GM12878 (cell line): ENCODE measurements around the gene EPHA1. TPM values are rescaled to one million over a fixed set of nuclear protein-coding genes. Genes with fewer than 3 reads are reported as not detected.

Experiments
- ATAC-seq: fragments of 200-7000 bp; cut with Tn5 transposase; 3 replicates; pipeline ENCODE4 v1.9.1; 2020; ENCODE audit warnings: mild to moderate bottlenecking, moderate library complexity
- BruUV-seq: library from RNA; stranded (reverse); fragments of 400-500 nt; replicated peaks from 2 replicates; lab custom pipeline; 2021; lab: Mats Ljungman, UMichigan
- CTCF ChIA-PET: fragments of 300-600 bp; sonication (Branson Sonifier 250); formaldehyde crosslinking; extraction: SDS; loops from one replicate; lab custom pipeline; 2021; ENCODE audit warnings: inconsistent platforms; lab: Yijun Ruan, JAX
- POLR2A ChIA-PET: fragments of 350-600 bp; formaldehyde crosslinking; extraction: SDS; loops from one replicate; lab custom pipeline; 2021; ENCODE audit warnings: inconsistent platforms; lab: Charles Lee
- RAD21 ChIA-PET: fragments of 300-600 bp; sonication (Branson Sonifier 250); formaldehyde crosslinking; loops from one replicate; lab custom pipeline; 2023; ENCODE audit warnings: antibody characterized with exemption; ENCODE audit not compliant: unreplicated experiment; lab: Charles Lee
- SMC1A ChIA-PET: fragments of 300-600 bp; sonication (Branson Sonifier 250); formaldehyde crosslinking; loops from one replicate; lab custom pipeline; 2023; ENCODE audit not compliant: unreplicated experiment, uncharacterized antibody; lab: Charles Lee
- DNase-seq: peaks from one replicate; pipeline ENCODE4 v3.0.0-alpha.2; 2011; ENCODE audit warnings: low read depth, low spot score
- FAIRE-seq: peaks from 3 replicates; lab custom pipeline; 2011; peaks lifted over from hg19 to GRCh38; lab: Jason Lieb, UNC
- H2AFZ ChIP-seq: 2 replicates; pipeline ENCODE4 v1.6.0; 2011; ENCODE audit warnings: low read depth, low read length, control low read depth; ENCODE audit not compliant: control insufficient read depth
- H3K27ac ChIP-seq: 2 replicates; pipeline ENCODE4 v1.5.1; 2011; ENCODE audit warnings: control low read depth; ENCODE audit not compliant: control insufficient read depth, insufficient read depth
- H3K27me3 ChIP-seq, 2 experiments: replicated peaks in 1 of 2; 2 replicates each; pipeline versions ENCODE4 v1.6.0 to v1.6.1; 2011; ENCODE audit warnings: low read length in 1 of 2; ENCODE audit not compliant: control insufficient read depth in 2 of 2, insufficient read depth in 2 of 2
- H3K36me3 ChIP-seq, 2 experiments: 2 replicates each; pipeline ENCODE4 v1.5.1; 2011; ENCODE audit warnings: low read length in 1 of 2; ENCODE audit not compliant: control insufficient read depth in 2 of 2, insufficient read depth in 2 of 2
- H3K4me1 ChIP-seq: 2 replicates; pipeline ENCODE4 v1.6.1; 2011; ENCODE audit warnings: mild to moderate bottlenecking, low read length, moderate library complexity, mixed read lengths; ENCODE audit not compliant: control insufficient read depth, insufficient read depth
- H3K4me2 ChIP-seq: 2 replicates; pipeline ENCODE4 v1.6.0; 2011; ENCODE audit warnings: control low read depth; ENCODE audit not compliant: control insufficient read depth, insufficient read depth
- H3K4me3 ChIP-seq: fragments of 200-600 bp; sonication (generic); 2 replicates; pipeline ENCODE4 v1.5.1; 2016
- H3K79me2 ChIP-seq: 2 replicates; pipeline ENCODE4 v1.6.0; 2011; ENCODE audit warnings: low read length; ENCODE audit not compliant: control insufficient read depth, insufficient read depth
- H3K9ac ChIP-seq: 2 replicates; pipeline ENCODE4 v1.8.0; 2011; ENCODE audit warnings: low read length, control low read depth, mixed read lengths; ENCODE audit not compliant: control insufficient read depth, insufficient read depth
- H3K9me3 ChIP-seq: replicated peaks from 3 replicates; pipeline ENCODE4 v1.5.1; 2011; ENCODE audit warnings: mild to moderate bottlenecking, low read length; ENCODE audit not compliant: control insufficient read depth, insufficient read depth
- H4K20me1 ChIP-seq: 2 replicates; pipeline ENCODE4 v1.6.0; 2011; ENCODE audit not compliant: control insufficient read depth, insufficient read depth
- ATF2 ChIP-seq: IDR thresholded peaks from 2 replicates; pipeline ENCODE4 v1.6.1; 2012; ENCODE audit warnings: low read length, inconsistent platforms
- BMI1 ChIP-seq: fragments of 450-650 bp; IDR thresholded peaks from 2 replicates; pipeline ENCODE4 v1.6.1; 2016; ENCODE audit warnings: mild to moderate bottlenecking, moderate library complexity, borderline replicate concordance
- CEBPB ChIP-seq, 2 experiments: fragments of 150-350 bp in 1 of 2; IDR thresholded peaks; 2 replicates each; pipeline ENCODE4 v1.6.1; 2012 to 2014; ENCODE audit warnings: low read depth in 2 of 2, low read length in 2 of 2, borderline replicate concordance in 1 of 2, inconsistent platforms in 1 of 2
- CHD4 ChIP-seq: fragments of 200-600 bp; sonication (generic); IDR thresholded peaks from 2 replicates; pipeline ENCODE4 v1.6.1; 2016; ENCODE audit warnings: mild to moderate bottlenecking
- EZH2 ChIP-seq: IDR thresholded peaks from 2 replicates; pipeline ENCODE4 v1.6.1; 2012; ENCODE audit warnings: low read depth, mild to moderate bottlenecking, control low read depth, inconsistent platforms, low read length, borderline replicate concordance; ENCODE audit not compliant: control insufficient read depth
- FOXK2 ChIP-seq: fragments of 450-650 bp; IDR thresholded peaks from 2 replicates; pipeline ENCODE4 v1.6.1; 2017; ENCODE audit warnings: mild to moderate bottlenecking, moderate library complexity
- FOXM1 ChIP-seq: IDR thresholded peaks from 2 replicates; pipeline ENCODE4 v1.6.1; 2012; ENCODE audit warnings: low read depth, mild to moderate bottlenecking, inconsistent platforms, low read length, moderate library complexity
- IRF4 ChIP-seq: IDR thresholded peaks from 2 replicates; pipeline ENCODE4 v1.6.1; 2011; ENCODE audit warnings: low read depth, low read length
- MXI1 ChIP-seq: fragments of 150-350 bp; IDR thresholded peaks from 2 replicates; pipeline ENCODE4 v1.6.1; 2011; ENCODE audit warnings: low read depth, mild to moderate bottlenecking, inconsistent platforms, low read length, improper control_type of control experiment
- MYB ChIP-seq: fragments of 150-350 bp; IDR thresholded peaks from 2 replicates; pipeline ENCODE4 v1.6.1; 2014; ENCODE audit warnings: mild to moderate bottlenecking, low read depth, low read length, borderline replicate concordance
- NFIC ChIP-seq: IDR thresholded peaks from 2 replicates; pipeline ENCODE4 v1.6.1; 2012; ENCODE audit warnings: low read depth, mild to moderate bottlenecking, inconsistent platforms, low read length, moderate library complexity
- TARDBP ChIP-seq: IDR thresholded peaks from 2 replicates; pipeline ENCODE4 v1.6.1; 2016; ENCODE audit warnings: borderline replicate concordance
- TCF12 ChIP-seq: IDR thresholded peaks from 2 replicates; pipeline ENCODE4 v1.6.1; 2011; ENCODE audit warnings: low read depth, mild to moderate bottlenecking, low read length
- WRNIP1 ChIP-seq: IDR thresholded peaks from 2 replicates; pipeline ENCODE4 v1.6.1; 2011; ENCODE audit warnings: low read depth, low read length, improper control_type of control experiment, borderline replicate concordance
- ZNF217 ChIP-seq: fragments of 450-650 bp; IDR thresholded peaks from 2 replicates; pipeline ENCODE4 v1.6.1; 2017; ENCODE audit warnings: antibody characterized with exemption, mild to moderate bottlenecking
- ZZZ3 ChIP-seq: IDR thresholded peaks from 2 replicates; pipeline ENCODE4 v1.6.1; 2011; ENCODE audit warnings: low read depth; ENCODE audit not compliant: control insufficient read depth, insufficient read length
- WGBS: methylation state at CpG from one replicate; pipeline ENCODE4 v1.1.6; 2016; ENCODE audit warnings: low lambda C conversion rate; ENCODE audit not compliant: insufficient replicate concordance, insufficient coverage; ENCODE audit errors: missing lambda C conversion rate; 5-methylcytosine and 5-hydroxymethylcytosine counted together
- in situ Hi-C: fragments of 300-500 bp; cut with MboI; formaldehyde crosslinking; loops from 9 replicates; pipeline ENCODE4 v1.14.3; 2018; ENCODE audit warnings: mixed read lengths
- intact Hi-C: fragments of 100-400 bp; cut with micrococcal nuclease; formaldehyde crosslinking; loops from one replicate; pipeline ENCODE4 v1.14.2; 2022; ENCODE audit not compliant: unreplicated experiment
- polyA plus RNA-seq, 11 experiments: library from polyadenylated mRNA; depleted of rRNA in 4 of 11; unstranded in 6 of 11; stranded (reverse) in 5 of 11; fragments of >200 nt; fragmentation: Nextera tagmentation in 4 of 11; fragmentation: Illumina TruSeq in 1 of 11; extraction: Ambion mirVana in 4 of 11; extraction: Trizol in 1 of 11; gene quantifications; 1 replicate in 1 of 11; 2 replicates in 10 of 11; pipeline versions ENCODE4 v1.2.1 to v1.2.3, GENCODE V29; 2011 to 2016; ENCODE audit warnings: inconsistent platforms in 2 of 11, missing spikeins in 2 of 11, low read depth in 1 of 11
- total RNA-seq, 4 experiments: library from RNA; depleted of rRNA in 3 of 4; stranded (reverse); fragments of >200 nt in 3 of 4; fragmentation: Illumina TruSeq in 1 of 4; extraction: Trizol in 1 of 4; gene quantifications; 2 replicates each; pipeline versions ENCODE4 v1.2.1 to v1.2.3, GENCODE V29; 2013 to 2021

The EPHA1 gene
- total and polyA plus RNA-seq, 10 of the 15 experiments (the other 5 are each of a cell fraction or from before 2014, with no cell fraction given): 0.11 to 0.35 (median 0.24) TPM; not detected in 6

- no peak overlapping the region for H2AFZ ChIP-seq
- ChIA-PET SMC1A (no interaction called here), RAD21 (no interaction called here), CTCF (no interaction called here), POLR2A (no interaction called here)
- no peak overlapping the region for H3K4me2 ChIP-seq
- H3K9me3 ChIP-seq: no peaks in the 10 kb centered on the region; the same call in 2 of the 3 replicates
- H3K79me2 ChIP-seq: no peaks in the 10 kb centered on the region
- peaks cover 0 to 4% of the 10 kb centered on the region in 2 experiments; a peak in 1 of 4 replicates for H3K27me3 ChIP-seq
- peak; percentile 59 for ATAC-seq
- H3K9ac ChIP-seq: no peak overlapping the region
- intact Hi-C loops (no loop called here), in situ Hi-C loops (no loop called here)
- no TSS peak for BruUV-seq
- DNase-seq: no peak
- no peaks in the 10 kb centered on the region for H4K20me1 ChIP-seq
- H3K4me1 ChIP-seq: no peaks in the 10 kb centered on the region
- H3K4me3 ChIP-seq: no peak overlapping the region
- no peak overlapping the region for H3K27ac ChIP-seq
- FAIRE-seq: no peak
- TF ChIP-seq TCF12 (no peak), CEBPB (IDR thresholded peaks at IDR 0.05; ENCODE audit: borderline replicate concordance in 1 of 2, low read depth in 2 of 2, low read length in 2 of 2) (no peak), MXI1 (no peak), ATF2 (no peak), CHD4 (no peak), FOXM1 (no peak), NFIC (no peak), TARDBP (no peak), ZNF217 (no peak), WRNIP1 (no peak), FOXK2 (no peak), IRF4 (no peak), MYB (no peak), ZZZ3 (no peak), EZH2 (no peak), BMI1 (no peak)
- WGBS: 55% methylated on average over 3 of the region's 3 CpGs
- H3K36me3 ChIP-seq: no peaks in the 10 kb centered on the region
These were observed 49.6 kb upstream of the EPHA1 start for GRCh38 chr7:143458263-143458662.
